ENCODE results near the gene CYSRT1.
A peak's percentile ranks its signal among the peaks of the same experiment; 100 is the strongest.
"Not testable (repeated sequence)": the region's sequence is repeated elsewhere in the genome, so short reads cannot be mapped to it uniquely, and the experiment has no call there.

The CYSRT1 gene

DNA sequence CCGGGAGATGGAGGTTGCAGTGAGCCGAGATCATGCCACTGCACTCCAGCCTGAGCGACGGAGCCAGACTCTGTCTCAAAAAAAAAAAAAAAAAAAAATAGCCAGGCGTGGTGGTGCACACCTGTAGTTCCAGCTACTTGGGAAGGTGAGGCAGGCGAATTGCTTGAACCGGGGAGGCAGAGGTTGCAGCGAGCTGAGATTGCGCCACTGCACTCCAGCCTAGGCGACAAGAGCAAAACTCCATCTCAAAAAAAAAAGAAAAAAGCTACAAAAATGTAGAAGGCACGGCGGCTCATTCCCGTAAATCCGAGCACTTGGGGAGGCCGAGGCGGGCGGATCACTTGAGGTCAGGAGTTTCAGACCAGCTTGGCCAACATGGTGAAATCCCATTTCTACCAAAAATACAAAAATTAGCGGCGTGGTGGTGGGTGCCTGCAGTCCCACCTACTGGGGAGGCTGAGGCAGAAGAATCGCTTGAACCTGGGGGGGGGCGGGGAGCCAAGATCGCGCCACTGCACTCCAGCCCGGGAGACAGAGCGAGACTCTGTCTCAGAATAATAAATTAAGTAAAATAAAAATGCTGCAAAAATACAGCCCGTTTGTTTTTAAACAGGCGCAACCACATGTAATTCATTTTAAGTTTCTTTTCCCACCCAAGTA lies 14.7 kb downstream of the CYSRT1 start:
- not testable (repeated sequence) for DNase-seq

DNA sequence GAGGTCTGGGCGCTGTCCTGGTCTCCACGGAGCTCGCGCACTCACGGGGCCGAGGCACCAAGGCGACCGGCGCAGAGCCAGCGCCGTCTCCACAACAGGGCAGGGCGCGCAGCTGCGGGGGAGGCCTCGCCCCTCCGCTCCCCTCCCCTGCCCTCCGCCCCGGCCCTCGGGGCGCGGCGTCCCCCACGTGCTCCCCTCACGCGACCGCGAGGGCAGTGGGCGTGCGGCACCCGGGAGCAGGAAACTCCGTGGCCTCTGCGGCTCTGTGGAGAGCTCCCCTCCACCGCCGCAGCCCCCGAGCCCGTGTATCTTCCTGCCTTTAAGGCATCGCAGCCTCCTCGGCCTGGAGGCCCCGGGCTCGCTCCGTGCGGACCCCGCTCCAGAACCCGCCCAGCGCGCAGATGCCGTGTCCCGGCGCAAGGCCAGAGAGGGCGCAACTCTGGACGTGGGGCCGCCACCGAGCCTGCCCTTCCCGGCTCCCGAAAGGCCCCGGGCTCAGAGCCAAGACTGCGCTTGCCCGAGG lies 15.4 kb downstream of the CYSRT1 start:
- peak; percentile 90 for DNase-seq

GRCh38 chr9:137240841-137241489 lies 16.0 kb downstream of the CYSRT1 start, which contains the start of gene TUBB4B:
TSS of gene TUBB4B (plus strand) at chr9:137241287. CDS start at chr9:137241361, 74 bp downstream.
- DNase-seq = peak; percentile 100

DNA sequence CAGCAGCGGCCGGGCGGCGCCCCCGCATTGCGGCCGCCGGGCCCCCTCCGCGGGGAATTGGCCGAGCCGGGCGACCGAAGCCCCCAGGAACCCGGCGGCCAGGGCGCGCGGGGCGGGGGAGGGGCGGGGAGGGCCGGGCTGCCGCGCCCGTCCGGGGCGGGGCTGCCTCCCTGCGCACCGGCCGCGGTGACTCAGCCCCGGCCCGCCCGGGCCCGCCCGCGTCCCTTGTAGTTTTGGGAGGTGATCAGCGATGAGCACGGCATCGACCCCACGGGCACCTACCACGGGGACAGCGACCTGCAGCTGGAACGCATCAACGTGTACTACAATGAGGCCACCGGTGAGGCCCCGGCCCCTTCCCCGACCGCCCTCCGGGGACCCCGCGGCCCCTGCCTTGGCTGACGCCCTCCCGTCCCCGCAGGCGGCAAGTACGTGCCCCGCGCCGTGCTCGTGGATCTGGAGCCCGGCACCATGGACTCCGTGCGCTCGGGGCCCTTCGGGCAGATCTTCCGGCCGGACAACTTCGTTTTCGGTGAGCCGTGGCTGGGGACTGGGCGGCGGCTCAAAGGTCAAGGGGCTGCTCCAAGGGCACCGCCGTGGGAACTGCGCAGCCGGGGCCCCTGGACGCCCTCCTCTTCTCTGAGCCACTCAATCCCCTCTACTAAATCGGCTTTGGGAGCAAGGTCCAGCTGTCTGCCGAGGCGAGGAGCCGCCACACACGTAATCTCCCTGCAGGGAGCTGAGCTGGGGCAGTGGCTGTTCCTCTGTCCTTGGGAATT lies 16.7 kb downstream of the CYSRT1 start:
- DNase-seq = peak; percentile 71

- DNase-seq = no peak
Measured at GRCh38 chr9:137242269-137243203, 17.6 kb downstream of the CYSRT1 start.

GRCh38 chr9:137243266-137243625 lies 18.3 kb downstream of the CYSRT1 start:
- DNase-seq = not testable (repeated sequence)

DNA sequence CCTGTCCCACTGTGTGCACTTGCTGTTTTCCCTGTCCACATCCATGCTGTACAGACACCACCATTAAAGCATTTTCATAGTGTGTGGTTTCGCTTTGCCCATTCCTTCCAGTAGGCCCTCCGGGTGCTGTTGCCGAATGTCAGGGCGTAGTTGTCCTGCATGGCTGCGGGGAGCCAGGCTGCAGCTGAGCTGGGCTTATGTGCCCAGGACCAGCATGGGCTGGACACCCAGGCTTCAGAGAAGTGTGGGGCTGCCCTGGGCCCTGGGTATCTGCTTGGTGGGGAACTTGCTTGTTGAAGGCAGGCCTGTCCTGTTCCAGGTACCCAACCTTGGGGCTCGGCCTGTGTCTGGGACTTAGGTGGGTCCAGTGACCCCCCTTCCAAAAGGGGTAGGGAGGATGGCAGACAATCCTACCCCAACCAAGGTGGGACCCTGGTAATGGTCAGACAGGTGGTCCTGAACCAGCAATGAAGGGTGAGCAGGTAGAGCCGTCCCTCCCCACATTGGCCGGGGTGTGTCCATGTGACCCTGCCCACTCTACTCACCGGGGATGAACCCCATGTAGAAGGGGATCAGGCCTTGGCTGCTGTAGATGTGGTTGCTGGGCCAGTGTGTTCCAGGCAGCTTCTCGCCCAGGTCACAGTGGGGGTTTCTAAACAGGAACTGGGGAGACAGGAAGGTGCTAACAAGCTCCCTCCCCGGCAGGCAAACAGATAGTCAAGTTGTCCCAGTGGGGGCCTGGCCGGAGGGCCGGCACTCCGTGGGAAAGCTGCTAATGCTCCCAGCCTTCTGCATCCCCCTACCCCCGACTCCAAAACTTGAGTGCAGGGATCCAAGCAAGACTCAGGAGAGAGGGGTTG lies 18.9 kb downstream of the CYSRT1 start:
- DNase-seq = peak; percentile 65

DNA sequence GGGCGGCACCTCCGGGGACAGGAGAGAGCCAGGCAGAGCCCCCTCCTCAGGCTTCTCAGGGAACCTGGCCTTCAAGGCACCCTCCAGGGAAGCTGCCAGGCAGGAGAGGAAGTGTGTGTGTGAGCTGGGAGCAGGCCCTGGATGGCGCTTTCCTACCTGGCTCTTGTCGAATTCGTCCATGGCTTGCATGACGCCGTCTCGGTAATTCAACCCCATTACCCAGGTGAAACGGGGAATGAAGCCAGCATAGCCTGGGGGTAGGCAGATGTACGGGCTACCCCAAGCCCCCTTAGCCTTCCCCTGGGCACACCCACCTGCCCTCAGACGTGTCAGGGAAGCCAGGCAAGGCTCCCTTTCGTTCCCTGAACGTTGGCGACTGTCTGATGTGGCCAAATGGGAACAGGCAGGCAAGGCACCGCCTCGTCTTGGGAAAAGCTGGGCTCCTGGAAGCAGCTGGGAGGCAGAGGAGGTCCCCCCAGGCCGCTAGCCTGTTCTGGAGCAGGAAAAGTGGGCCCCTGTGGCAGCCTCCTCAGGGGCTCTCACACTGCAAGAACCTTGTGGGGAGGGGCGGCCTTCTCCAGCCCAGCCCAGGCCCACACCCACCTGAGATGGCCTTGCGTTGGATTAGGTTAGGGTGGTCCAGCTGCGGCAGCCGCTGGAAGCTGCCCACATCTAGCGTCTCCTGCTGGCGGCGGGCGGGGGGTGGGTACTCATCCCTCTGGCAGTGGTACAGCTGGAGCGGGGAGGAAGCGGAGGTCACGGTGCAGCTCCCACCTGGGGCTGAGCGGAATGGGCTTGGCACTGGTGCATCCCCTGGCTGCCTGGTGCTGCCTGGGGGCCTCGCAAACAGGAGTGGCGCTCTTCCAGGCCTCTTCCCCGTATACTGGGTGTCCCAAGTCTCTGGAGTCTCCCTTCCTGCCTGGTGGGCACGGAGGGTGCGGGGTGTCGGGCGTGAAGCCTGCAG lies 19.8 kb downstream of the CYSRT1 start:
- peak; percentile 65 for DNase-seq

DNA sequence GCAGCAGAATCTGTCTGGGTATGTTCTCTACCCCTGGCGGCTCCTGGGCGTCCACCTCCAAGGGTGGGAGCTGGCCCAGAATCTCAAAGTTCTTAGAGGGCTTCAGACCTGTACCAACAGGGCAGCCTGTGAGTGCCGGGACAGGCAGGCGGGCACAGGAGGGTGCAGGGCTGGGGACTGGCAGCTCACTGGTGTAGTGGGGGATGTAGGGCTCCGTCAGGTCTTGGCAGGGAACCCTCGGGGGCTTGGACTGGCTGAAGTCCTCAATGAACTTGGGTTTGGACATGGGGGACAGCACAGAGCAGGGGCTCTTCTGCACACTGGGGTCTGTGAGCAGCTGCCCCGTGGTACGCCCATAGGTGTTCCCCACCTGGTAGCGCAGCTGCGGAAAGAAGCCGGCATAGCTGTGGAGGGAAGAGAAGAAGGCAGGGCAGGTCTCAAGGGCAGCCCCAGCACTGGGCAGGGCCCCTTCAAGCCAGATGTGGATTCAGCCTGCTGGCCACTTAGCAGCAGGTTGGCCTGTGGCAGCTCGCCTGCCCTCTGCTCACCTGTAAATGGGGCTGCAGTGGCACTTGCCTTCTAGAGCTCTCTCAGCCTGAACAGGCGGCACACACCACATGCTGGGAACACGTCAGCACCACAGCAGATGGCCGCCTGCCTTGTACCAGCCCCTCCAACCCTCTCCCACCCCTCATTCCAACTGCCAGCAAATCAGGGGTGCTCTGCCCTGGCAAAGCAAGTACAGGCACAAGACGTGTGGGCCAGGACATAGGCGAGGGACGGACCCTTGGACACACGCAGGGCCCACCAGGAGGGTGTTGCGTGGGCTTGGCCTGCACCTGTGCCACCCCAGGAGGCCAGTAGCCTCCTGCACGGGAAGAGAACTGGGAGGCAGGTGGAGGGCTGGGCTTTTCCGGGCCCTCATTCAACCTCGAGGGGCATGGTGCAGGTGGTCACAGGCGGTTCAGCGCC lies 20.8 kb downstream of the CYSRT1 start:
- DNase-seq = peak; percentile 46

GRCh38 chr9:137247135-137247915 lies 22.4 kb downstream of the CYSRT1 start:
- no peak for DNase-seq

GRCh38 chr9:137247916-137248175 lies 22.9 kb downstream of the CYSRT1 start:
- DNase-seq = no peak

- no peak for DNase-seq
Measured at GRCh38 chr9:137250329-137251193, 25.6 kb downstream of the CYSRT1 start.

- no peak for DNase-seq
Measured at GRCh38 chr9:137251194-137251461, 26.2 kb downstream of the CYSRT1 start, which contains the start of gene STPG3. TSS of gene STPG3 (plus strand) at chr9:137251286. CDS start at chr9:137251287, 1 bp downstream.

DNA sequence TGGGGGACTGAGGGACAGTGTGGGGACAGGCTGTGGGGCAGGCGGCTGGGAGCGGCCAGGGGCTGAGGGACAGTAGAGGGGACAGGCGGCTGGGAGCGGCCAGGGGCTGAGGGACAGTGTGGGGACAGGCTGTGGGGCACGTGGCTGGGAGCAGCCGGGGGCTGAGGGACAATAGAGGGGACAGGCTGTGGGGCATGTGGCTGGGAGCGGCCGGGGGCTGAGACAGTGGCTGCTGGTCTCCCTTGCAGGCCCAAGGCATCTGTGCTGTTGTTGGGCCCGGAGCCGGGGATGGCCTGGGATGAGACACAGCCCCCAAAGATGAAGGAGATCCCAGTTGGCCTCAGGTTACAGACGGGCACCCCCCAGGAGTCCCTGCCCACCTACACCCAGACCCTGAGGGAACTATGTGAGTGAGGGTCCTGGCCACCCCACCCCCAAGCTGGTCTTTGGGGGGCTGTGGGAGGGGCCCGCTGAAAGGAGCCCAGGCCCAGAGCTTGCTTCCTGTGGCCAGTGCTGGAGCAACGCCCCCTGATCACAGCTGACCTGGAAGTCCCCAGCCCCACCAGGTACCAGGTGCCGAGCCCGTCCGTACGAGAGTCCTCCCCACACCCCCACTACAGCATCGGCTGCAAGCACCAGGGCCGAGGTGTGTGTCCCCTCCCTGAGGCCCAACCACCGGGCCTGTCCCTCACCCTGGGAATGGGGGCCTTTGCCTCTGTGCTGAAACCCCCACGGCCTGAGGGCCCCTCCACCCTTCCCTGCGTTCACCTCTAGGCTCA lies 26.7 kb downstream of the CYSRT1 start:
- no peak for DNase-seq

DNA sequence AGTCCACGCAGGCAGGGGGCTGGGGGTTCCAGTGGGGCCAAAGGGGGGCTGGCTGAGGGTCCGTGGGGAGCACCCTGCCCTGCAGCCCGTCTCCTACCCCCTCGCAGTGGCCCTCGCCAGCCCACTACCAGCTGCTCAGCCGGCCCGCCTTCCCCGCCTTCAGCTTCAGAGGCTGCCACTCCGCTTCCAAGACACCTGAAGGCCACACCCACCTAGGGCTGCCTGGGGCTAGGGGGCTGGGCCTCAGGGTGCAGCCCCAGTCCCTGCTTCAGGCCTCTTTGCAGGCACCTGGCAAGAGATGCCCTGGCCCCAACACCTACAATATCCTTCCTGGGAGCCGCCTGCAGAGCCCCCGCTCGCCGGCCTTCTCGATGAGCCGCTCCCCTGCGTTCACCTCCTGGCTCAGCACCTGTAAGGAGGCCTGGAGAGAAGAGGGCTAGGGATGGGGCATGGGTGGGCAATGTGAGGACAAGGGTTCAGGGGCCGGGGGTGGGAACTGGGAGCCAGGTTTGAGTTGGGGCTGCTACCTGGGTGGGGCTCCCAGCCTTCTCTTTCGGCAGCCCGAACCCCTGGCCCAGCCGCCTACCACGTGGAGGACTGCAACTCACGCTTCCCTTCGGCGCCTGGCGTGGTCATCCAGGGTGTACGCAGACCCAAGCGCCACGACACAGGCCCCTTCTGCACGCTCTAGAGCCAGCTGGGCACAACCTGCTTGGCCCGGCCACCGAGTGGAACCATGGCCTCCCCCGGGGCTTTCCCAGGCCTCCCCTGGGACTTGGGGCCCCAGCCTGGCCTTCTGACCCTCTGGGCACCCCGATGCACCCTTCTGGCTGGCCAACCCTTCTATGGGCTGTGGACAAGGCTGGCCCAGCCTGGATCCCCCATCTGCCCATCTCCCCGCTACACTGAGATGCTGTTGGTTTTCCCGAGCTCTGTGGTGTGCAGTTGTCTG lies 27.9 kb downstream of the CYSRT1 start:
- peak; percentile 69 for DNase-seq
